Suprapubic skin (tissue), 4 donors: ENCODE measurements around the gene COL23A1.

ENCODE experiments used
- CTCF ChIP-seq, 2 donors: fragments of 200-600 bp in 1 of 2; fragments of 450-650 bp in 1 of 2; sonication (generic) in 1 of 2; IDR thresholded peaks; one replicate each; pipeline ENCODE4 v1.5.1; 2016 to 2019; ENCODE audit warnings: antibody characterized with exemption in 2 of 2, mild to moderate bottlenecking in 1 of 2, moderate library complexity in 1 of 2
- EP300 ChIP-seq: sonication (generic); formaldehyde crosslinking; IDR thresholded peaks from one replicate; pipeline ENCODE4 v1.6.1; 2017; ENCODE audit warnings: antibody characterized with exemption
- POLR2A ChIP-seq, 2 donors: fragments of 450-650 bp; IDR thresholded peaks; one replicate each; pipeline ENCODE4 v1.6.1; 2017; ENCODE audit warnings: antibody characterized with exemption in 2 of 2, mild to moderate bottlenecking in 2 of 2, moderate library complexity in 2 of 2
- POLR2AphosphoS5 ChIP-seq, 3 donors: sonication (generic); formaldehyde crosslinking; IDR thresholded peaks; one replicate each; pipeline ENCODE4 v1.6.1; 2017; ENCODE audit warnings: antibody characterized with exemption in 3 of 3

DNA sequence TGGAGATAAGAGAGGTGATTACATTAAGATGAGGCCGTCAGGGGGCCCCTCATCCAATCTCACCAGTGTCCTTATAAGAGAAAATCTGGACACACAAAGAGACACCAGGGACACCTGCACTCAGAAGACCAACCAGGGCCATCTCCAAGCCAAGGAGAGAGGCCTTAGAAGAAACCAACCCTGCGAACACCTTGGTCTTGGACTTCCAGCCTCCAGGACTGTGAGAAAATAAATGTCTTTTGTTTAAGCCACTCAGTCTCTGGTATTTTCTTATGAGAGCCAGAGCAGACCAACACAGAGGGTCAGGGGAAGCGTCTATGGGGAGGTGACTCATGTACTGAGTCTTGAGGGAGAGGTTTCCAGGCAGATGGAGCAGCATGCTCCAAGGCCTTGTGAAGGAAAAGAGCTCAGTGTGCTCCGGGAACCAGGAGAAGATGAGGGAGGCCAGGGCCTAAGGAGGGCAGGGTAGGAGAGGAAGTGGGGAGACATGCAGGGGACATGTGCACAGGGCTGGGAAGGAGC, 363.0 kb downstream of the COL23A1 start:
- TF ChIP-seq POLR2AphosphoS5 (IDR thresholded peaks at IDR 0.05) (no peak), POLR2A (IDR thresholded peaks at IDR 0.05) (no peak), EP300 (no peak), CTCF (IDR thresholded peaks at IDR 0.05) (no peak)
